Panc1 (cell line): Measurements from ENCODE around the gene LRRC34. TPM values are rescaled to one million over a fixed set of nuclear protein-coding genes. Genes with fewer than 3 reads are reported as not detected.

Experiments
- ATAC-seq: fragments of 200-7000 bp; cut with Tn5 transposase; 2 replicates; pipeline ENCODE4 v1.9.1; 2020; ENCODE audit warnings: mild to moderate bottlenecking, moderate library complexity
- BruUV-seq: library from RNA; stranded (reverse); fragments of 400-500 nt; replicated peaks from 2 replicates; lab custom pipeline; 2021; lab: Mats Ljungman, UMichigan
- CTCF ChIA-PET: fragments of 300-600 bp; sonication (Branson Sonifier 250); formaldehyde crosslinking; loops from one replicate; lab custom pipeline; 2022; ENCODE audit warnings: antibody characterized with exemption; lab: Charles Lee
- POLR2A ChIA-PET: fragments of 300-600 bp; sonication (Branson Sonifier 250); formaldehyde crosslinking; loops from one replicate; lab custom pipeline; 2022; ENCODE audit warnings: antibody characterized with exemption; lab: Charles Lee
- DNase-seq: peaks from one replicate; pipeline ENCODE4 v3.0.0-alpha.2; 2010; ENCODE audit warnings: low read depth, low spot score
- H3K27ac ChIP-seq: 2 replicates; pipeline ENCODE4 v1.5.1; 2011; ENCODE audit warnings: mild to moderate bottlenecking, low read length, inconsistent platforms
- H3K27me3 ChIP-seq: fragments of 200-500 bp; sonication (Bioruptor generic); 2 replicates; pipeline ENCODE4 v1.6.0; 2014; ENCODE audit warnings: low read length, inconsistent platforms; ENCODE audit not compliant: control insufficient read depth, insufficient read depth
- H3K36me3 ChIP-seq: fragments of 200-500 bp; sonication (Bioruptor generic); 2 replicates; pipeline ENCODE4 v1.5.1; 2014; ENCODE audit warnings: inconsistent platforms, mild to moderate bottlenecking, low read length, moderate library complexity; ENCODE audit not compliant: control insufficient read depth, insufficient read depth
- H3K4me1 ChIP-seq: 2 replicates; pipeline ENCODE4 v1.5.1; 2011; ENCODE audit warnings: inconsistent platforms, mild to moderate bottlenecking, low read length, moderate library complexity; ENCODE audit not compliant: control insufficient read depth, insufficient read depth
- H3K4me3 ChIP-seq, 2 experiments: 2 replicates each; pipeline ENCODE4 v1.5.1; 2011 to 2012; ENCODE audit warnings: low read depth in 2 of 2, low read length in 2 of 2, mild to moderate bottlenecking in 2 of 2, inconsistent platforms in 1 of 2, moderate library complexity in 1 of 2
- H3K9me3 ChIP-seq: fragments of 200-500 bp; sonication (Bioruptor generic); 2 replicates; pipeline ENCODE4 v1.5.1; 2014; ENCODE audit warnings: low read depth, mild to moderate bottlenecking, inconsistent platforms, low read length, moderate library complexity; ENCODE audit not compliant: control insufficient read depth, insufficient read depth
- POLR2AphosphoS5 ChIP-seq: IDR thresholded peaks from 2 replicates; pipeline ENCODE4 v1.6.1; 2012; ENCODE audit warnings: mild to moderate bottlenecking, low read depth, low read length, moderate library complexity
- SIN3A ChIP-seq: IDR thresholded peaks from 2 replicates; pipeline ENCODE4 v1.6.1; 2012; ENCODE audit warnings: low read depth, mild to moderate bottlenecking, low read length, moderate library complexity, borderline replicate concordance; ENCODE audit not compliant: insufficient read depth
- TCF7L2 ChIP-seq: IDR thresholded peaks from 2 replicates; pipeline ENCODE4 v1.6.1; 2011; ENCODE audit warnings: mild to moderate bottlenecking, low read depth, low read length, inconsistent platforms
- in situ Hi-C: cut with HindIII; loops from 2 replicates; pipeline ENCODE4 v1.10.0; 2016; ENCODE audit warnings: low sequenced_read_pairs, low pct_unique_long_range_greater_than_20kb
- intact Hi-C: fragments of 100-400 bp; cut with micrococcal nuclease; formaldehyde crosslinking; loops from one replicate; pipeline ENCODE4 v1.10.0; 2022; ENCODE audit not compliant: unreplicated experiment
- total RNA-seq: library from RNA; stranded (reverse); gene quantifications from one replicate; pipeline ENCODE4 v1.2.1, GENCODE V29; 2021; ENCODE audit not compliant: unreplicated experiment
- TF ChIP-seq, protein P1 (sequence below): fragments of 450-650 bp; IDR thresholded peaks from 2 replicates; pipeline ENCODE4 v1.5.1; 2017; ENCODE audit warnings: mild to moderate bottlenecking
- TF ChIP-seq, protein P2 (sequence below), 2 experiments: IDR thresholded peaks; 2 replicates each; pipeline ENCODE4 v1.6.1; 2011 to 2012; ENCODE audit warnings: low read depth in 2 of 2, control low read depth in 1 of 2, low read length in 1 of 2, mild to moderate bottlenecking in 1 of 2, moderate library complexity in 1 of 2; ENCODE audit not compliant: insufficient read depth in 1 of 2

The LRRC34 gene
- total RNA-seq, 1 experiment from 2014 or later, result 1.2 TPM

DNA sequence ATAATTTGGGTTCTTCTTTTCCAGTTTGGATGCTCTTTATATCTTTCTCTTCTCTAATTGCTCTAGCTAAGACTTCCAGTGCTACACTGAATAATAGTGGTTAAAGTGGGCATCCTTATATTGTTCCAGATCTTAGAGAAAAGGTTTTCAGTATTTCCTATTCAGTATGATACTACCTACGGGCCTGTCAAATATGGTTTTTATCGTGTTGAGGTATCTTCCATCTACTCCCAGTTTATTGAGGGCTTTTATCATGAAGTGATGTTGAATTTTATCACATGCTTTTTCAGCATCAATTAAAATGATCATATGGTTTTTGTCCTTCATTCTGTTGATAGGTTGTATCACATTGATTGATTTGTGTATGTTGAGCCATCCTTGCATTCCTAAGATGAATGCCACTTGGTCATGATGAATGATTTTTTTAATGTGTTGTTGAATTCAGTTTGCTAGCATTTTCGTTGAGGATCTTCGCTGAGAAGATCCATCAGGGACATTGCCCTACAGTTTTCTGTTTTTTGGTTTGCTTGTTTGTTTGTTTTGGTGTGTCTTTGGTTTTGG is 3.0 kb upstream of the LRRC34 start:
- TF ChIP-seq TCF7L2 (no peak), SIN3A (no peak), POLR2AphosphoS5 (no peak)
- TF ChIP-seq, protein P1, sequence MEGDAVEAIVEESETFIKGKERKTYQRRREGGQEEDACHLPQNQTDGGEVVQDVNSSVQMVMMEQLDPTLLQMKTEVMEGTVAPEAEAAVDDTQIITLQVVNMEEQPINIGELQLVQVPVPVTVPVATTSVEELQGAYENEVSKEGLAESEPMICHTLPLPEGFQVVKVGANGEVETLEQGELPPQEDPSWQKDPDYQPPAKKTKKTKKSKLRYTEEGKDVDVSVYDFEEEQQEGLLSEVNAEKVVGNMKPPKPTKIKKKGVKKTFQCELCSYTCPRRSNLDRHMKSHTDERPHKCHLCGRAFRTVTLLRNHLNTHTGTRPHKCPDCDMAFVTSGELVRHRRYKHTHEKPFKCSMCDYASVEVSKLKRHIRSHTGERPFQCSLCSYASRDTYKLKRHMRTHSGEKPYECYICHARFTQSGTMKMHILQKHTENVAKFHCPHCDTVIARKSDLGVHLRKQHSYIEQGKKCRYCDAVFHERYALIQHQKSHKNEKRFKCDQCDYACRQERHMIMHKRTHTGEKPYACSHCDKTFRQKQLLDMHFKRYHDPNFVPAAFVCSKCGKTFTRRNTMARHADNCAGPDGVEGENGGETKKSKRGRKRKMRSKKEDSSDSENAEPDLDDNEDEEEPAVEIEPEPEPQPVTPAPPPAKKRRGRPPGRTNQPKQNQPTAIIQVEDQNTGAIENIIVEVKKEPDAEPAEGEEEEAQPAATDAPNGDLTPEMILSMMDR, result no peak
- TF ChIP-seq, protein P2, sequence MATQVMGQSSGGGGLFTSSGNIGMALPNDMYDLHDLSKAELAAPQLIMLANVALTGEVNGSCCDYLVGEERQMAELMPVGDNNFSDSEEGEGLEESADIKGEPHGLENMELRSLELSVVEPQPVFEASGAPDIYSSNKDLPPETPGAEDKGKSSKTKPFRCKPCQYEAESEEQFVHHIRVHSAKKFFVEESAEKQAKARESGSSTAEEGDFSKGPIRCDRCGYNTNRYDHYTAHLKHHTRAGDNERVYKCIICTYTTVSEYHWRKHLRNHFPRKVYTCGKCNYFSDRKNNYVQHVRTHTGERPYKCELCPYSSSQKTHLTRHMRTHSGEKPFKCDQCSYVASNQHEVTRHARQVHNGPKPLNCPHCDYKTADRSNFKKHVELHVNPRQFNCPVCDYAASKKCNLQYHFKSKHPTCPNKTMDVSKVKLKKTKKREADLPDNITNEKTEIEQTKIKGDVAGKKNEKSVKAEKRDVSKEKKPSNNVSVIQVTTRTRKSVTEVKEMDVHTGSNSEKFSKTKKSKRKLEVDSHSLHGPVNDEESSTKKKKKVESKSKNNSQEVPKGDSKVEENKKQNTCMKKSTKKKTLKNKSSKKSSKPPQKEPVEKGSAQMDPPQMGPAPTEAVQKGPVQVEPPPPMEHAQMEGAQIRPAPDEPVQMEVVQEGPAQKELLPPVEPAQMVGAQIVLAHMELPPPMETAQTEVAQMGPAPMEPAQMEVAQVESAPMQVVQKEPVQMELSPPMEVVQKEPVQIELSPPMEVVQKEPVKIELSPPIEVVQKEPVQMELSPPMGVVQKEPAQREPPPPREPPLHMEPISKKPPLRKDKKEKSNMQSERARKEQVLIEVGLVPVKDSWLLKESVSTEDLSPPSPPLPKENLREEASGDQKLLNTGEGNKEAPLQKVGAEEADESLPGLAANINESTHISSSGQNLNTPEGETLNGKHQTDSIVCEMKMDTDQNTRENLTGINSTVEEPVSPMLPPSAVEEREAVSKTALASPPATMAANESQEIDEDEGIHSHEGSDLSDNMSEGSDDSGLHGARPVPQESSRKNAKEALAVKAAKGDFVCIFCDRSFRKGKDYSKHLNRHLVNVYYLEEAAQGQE (IDR thresholded peaks at IDR 0.05; ENCODE audit: insufficient read depth in 1 of 2, low read depth in 2 of 2, low read length in 1 of 2), result no peak
- in situ Hi-C loops, result no loop called here

DNA sequence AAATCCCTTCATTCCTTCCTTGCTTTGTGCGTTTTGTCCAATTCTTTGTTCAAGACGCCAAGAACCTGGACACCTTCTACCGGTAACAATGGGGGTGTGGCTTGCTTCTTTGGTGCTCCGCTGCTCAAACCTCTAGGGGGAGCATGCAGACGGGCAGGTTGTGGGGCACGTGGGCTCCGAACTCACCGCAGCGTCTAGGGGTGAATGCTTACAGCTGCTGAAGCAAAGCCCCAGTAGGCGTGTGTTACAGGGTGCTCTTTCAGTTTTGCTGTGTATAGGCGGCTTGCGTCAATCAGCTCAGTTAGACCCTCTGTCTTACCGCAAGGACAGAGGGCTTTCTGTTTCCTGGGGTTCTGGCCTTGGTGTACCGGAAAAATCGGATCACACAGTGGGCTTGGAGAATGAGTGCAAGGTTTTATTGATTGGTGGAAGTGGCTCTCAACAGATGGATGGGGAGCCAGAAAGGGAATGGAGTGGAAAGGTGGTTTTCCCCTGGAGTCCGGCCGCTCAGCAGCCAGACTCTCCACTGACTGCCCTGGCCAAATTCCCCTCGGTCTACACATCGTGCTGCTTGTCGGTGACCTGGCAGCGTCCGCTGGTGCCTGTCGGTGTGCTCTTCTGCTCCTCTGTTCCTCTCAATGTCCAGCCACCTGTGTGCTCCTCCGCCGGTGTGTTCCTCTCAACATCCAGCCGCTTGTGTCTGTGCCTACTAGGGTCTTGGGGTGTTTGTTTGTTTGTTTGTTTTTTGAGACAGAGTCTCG is 1.2 kb upstream of the LRRC34 start:
- no TSS peak for BruUV-seq

More for the DNA sequence above, 3.0 kb upstream of the LRRC34 start:
- DNase-seq, result no peak
- no peaks in the 10 kb centered on the region for H3K9me3 ChIP-seq
- no peak overlapping the region for H3K27ac ChIP-seq
- intact Hi-C loops, result no loop called here
- no TSS peak for BruUV-seq
- H3K4me1 ChIP-seq, result peaks cover 17% of the 10 kb centered on the region; the same call in 1 of the 2 replicates
- H3K4me3 ChIP-seq, result no peak overlapping the region
- POLR2A ChIA-PET, result no interaction called here
- H3K36me3 ChIP-seq, result no peaks in the 10 kb centered on the region
- CTCF ChIA-PET, result no interaction called here
- H3K27me3 ChIP-seq, result peaks cover 11% of the 10 kb centered on the region; the same call in 1 of the 2 replicates
- ATAC-seq, result no peak

More for the DNA sequence above, 1.2 kb upstream of the LRRC34 start:
- H3K4me1 ChIP-seq, result peaks cover 17% of the 10 kb centered on the region; the same call in 1 of the 2 replicates
- intact Hi-C loops (no loop called here), in situ Hi-C loops (no loop called here)
- no peak for DNase-seq
- ATAC-seq, result peak; percentile 54
- no peak overlapping the region; the same call in 1 of the 2 replicates for H3K27ac ChIP-seq
- peak overlapping the region; percentile 39 to 60 for H3K4me3 ChIP-seq
- CTCF ChIA-PET, result no interaction called here
- POLR2A ChIA-PET, result no interaction called here
- TF ChIP-seq, protein P1, result peak; percentile 79
- TF ChIP-seq, protein P2 (IDR thresholded peaks at IDR 0.05; ENCODE audit: insufficient read depth in 1 of 2, low read depth in 2 of 2, low read length in 1 of 2), result no peak
- peaks cover 6% of the 10 kb centered on the region; the same call in 1 of the 2 replicates for H3K27me3 ChIP-seq
- H3K36me3 ChIP-seq, result no peaks in the 10 kb centered on the region
- no peaks in the 10 kb centered on the region for H3K9me3 ChIP-seq
